ENCODE results near the gene DGKB.
"Not testable (repeated sequence)": the region's sequence is repeated elsewhere in the genome, so short reads cannot be mapped to it uniquely, and the experiment has no call there.

Gene DGKB

DNA sequence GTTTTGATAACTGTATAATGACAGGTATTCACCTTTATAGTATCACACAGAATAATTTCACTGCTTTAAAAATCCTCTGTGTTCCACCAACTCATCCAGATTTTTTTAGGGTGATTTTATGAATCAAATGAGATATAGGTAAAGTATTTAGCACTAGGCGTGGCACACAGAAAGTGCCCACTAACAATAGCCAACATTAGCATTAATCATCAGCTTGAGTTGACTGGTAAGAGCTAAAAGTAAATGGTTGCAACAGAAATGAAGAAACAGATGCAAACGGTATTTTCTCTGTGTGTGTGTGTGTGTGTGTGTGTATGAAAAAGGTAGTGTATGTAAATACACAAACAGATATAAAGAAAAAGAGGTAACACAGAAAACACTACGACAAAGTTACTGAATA lies 534.3 kb downstream of the DGKB start:
- DNase-seq: no peak

DNA sequence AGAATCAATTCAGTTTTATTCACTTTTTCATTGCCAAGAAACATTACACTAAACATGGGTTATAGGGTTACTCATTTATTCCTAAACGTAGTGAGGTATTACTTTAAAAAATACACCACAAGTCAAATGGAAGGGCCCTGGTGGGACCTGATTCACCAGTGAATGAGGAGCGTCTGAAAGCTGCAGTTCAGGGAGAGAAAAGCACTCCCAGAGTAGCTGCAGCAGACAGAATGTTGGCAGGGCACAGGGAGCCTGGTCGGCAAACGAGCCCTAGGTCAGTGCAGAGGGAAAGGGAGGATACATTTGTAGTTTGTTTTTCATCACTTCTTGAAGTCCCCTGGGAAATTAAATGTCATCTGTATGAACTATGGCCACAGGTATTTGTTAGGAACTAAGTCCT lies 551.4 kb downstream of the DGKB start:
- DNase-seq: no peak

DNA sequence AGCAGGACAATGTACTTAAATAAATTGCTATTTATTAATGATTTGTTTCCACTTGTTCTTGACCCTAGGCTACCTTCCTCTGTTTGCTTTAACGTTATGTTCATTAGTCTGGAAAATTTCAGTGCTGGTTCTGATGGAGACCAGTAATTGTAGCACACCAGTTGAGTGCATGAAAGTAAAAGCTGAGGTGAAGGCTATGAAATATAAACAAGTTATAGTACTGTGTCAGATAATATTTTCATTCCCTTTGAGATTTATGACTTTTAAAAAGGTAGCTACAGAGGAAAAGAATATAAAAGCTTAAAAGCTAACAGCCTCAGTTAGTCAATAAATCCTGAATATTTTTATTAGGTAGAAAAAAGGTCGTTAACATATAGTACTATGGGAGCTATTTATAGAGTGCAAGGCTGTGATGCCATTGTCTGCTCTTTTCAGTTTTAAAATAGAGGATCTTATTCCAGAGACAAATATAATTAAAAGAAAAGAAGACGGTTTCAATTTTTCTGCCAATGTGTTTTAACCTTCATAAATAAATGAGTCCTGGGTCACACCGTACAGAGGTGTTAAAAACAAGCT lies 561.3 kb downstream of the DGKB start:
- no peak for DNase-seq

DNA sequence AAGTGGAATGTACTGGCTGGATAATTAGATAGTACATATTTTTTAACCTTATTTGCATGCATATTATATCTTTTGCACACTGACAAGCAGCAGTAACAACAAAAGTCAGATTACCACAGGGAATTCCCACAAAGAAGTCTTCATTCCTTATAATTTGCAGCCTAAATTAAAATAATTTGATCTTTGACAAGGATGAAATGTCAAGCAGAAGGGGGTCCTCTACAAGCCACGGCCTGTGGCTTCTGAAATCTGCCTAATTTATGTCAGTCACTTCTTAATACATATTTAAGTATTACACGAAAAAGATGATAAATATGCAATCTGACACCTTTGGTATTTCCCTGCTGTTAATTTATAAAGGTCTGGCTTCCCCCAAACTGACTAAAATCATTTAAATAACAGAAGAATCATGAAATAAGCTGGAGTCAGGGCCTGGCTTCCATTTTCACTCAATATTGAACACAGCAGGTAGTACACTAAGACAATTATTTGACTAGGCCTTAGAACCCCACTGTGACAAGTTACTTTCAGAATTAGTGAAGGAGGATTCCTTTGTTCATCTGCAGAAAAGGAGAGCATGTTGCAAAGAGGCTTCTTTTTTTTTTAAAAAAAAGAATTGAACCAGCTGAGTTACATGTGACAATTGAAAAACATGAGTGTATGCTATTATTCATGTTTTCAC lies 562.0 kb downstream of the DGKB start:
- DNase-seq: no peak

DNA sequence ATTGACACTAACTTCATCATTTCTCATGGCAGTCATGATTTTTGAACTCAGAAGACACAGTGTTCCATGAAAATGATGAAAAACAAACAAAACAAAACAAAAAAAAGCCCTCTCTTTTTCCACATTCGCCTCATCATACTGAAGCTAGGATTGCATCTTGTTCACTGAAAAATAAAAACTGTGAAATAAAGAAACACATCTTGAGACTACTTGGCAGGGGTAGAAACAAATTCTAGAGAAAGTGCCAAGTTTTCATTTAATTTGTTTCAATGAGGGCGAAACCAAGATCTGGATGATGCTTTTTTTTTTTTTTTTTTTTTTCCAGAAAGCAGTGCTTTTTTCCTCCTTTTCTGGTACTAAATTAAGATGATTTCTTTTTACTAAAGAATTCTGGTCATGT lies 562.7 kb downstream of the DGKB start:
- DNase-seq: no peak

DNA sequence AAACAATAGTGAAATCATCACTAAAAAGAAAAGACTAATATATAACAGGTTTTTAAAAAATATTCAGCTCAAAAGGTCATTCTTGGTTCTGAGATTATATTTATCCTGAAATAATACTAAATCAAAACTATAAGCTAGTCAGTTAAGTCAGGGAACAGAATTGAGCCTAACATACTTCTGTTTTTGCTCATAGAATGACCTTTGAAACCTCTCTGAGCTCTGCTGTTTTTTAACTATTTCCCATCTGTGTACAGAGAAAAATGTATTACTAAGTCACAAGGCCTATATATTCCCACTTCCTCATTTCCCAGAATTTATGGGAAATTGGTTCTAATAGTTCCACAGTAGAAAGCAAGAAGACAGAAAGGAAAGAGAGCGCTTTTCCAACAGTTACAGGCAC lies 566.3 kb downstream of the DGKB start:
- no peak for DNase-seq

DNA sequence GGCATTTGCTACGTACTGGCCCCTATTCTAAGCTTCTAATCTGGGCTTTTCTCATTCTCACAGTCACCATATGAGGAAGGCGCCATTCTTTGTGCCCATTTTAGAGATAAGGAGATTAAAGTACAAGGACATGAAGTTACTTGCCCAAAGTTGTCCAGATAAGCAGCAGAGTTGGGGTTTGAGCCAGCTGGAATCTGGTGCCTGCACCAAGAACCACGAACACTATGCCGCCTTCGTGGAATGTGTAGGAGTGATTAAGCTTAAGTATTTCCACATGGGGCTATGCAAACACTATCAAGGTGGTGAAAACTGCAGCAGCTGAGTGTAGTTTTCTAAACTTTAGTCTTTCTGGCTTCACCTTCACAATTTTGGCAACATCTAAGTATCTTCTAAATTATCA lies 570.4 kb downstream of the DGKB start:
- no peak for DNase-seq

DNA sequence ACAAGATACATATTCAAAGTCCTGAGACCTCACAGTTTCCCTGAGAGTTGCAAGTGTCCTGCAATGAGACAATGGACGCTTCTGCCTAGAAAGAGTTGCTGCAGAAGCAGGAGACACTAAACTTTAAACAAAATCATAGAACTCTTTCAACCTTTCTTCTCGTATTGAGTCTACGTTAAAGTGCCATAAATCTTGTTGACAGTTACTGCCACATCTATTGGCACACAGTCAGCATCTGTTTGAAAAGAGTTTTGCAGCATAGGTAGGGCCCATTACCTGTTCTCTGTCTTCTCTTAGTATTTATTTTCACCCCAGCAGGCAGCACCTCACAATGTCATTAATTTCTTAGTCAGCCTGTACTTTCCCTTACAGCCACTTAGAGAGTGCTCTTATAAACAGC lies 577.8 kb downstream of the DGKB start:
- DNase-seq: no peak

DNA sequence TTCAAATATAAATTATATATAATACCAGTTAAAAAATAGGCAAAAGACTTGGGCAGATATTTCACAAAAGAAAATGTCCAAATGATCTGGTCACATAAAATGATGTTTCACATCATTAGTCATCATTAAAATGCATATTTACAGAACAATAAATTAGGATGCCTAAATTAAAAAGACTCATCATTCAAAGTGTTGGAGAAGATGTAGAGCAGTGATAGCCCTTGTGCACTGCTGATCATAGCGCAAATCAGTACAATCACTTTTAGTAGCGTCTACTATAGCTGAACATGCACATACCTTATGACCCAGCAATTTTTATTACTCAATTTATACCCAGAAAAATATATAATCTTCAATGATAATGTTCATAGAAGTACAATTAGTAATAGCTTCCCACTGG lies 579.8 kb downstream of the DGKB start:
- no peak for DNase-seq

DNA sequence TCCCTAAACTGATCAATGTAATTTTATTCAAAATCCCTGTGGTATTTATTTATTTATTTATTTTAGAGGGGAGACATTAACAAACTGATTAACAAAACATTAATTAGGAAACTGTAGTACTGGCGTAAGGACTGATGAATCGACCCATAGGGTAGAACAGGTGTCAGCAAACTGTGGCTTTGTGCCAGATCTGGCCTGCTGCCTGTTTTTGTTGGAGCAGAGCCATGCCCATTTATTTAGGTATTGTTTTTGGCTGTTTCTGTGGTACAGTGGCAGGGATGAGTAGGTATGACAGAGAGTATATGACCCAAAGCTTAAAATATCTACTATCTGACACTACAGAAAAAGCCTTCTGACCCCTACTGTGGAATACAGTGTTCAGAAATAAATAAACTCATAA lies 580.6 kb downstream of the DGKB start:
- no peak for DNase-seq

DNA sequence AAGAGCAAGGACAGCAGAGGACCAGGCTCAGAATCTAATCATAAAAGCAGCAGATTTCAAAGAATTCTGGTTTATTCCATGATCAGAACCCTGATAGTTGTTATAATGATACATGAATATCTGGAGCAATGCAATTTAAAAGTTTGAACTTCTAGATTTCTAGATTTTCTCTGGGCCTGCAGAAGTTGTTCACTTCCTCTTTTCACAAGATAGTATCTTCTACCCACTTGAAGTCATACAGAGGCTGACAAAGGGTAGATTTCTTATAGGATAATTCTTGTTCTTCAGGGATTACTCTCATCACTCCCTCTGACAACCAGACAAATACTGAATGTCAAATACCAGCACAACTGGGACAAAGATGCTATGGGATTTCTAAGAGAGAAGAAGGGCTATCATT lies 593.1 kb downstream of the DGKB start:
- no peak for DNase-seq

DNA sequence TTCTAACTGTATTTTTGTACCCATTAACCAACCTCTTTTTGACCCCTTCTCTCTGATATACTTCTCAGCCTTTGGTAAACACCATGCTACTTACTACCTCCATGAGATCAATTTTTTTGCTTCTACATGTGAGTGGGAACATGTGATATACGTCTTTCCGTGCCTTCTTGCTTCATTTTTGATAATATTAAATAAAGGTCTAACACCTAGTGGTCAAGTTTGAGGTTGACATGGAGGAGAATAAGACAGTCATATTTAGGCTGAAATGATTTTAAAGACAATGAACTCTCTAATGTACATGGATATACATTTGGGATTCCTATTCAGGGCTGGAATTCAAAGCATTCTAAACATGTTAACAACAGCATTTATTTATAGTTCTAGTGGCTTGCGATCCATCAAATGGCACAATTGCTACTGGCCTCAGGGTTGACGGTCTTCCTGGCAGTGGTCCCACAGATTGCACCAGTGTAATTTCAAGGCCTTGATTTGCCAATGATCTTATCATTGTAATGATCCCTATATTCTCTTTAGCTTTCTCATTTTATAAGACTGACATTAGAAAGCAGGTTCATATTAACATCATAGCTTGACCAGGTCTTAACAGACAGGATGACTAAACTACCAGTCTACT lies 597.2 kb downstream of the DGKB start:
- DNase-seq: no peak

DNA sequence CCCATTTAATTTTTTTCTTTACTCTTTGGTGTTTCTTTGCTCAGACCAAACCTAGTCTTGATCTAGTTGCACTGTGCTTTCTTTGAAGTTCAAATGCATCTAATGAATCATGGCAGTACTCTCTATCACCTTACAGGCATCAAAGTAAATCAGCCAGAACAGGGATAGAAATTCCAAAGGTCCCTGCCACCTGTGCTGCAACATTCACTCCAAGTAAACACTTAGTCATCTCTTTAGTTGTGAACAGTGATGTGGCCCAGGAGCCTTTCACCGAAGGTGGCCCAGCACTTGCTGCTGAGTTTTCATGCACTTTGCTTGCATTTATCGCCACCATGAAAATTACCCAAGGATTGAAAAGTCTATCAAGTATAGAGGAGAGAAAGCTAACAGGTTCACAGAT lies 599.0 kb downstream of the DGKB start:
- no peak for DNase-seq

DNA sequence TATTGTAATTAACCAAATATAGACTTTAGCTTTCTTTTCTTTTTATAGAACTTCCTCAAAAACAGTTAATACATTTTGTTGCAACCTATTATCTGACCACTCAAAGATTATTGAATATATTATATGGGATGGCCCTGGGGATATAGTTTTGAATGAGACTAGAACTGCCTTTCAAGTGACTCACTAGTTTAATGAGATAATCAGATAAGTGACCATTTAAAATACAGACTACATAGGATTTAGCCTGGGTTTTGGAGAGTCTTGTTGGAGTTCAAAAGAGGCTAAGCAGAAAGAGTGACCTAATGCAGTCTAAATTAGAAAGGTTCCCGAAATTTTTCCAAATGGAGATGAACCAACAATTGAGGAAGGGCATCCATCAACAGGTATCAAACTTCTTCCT lies 607.9 kb downstream of the DGKB start:
- no peak for DNase-seq

DNA sequence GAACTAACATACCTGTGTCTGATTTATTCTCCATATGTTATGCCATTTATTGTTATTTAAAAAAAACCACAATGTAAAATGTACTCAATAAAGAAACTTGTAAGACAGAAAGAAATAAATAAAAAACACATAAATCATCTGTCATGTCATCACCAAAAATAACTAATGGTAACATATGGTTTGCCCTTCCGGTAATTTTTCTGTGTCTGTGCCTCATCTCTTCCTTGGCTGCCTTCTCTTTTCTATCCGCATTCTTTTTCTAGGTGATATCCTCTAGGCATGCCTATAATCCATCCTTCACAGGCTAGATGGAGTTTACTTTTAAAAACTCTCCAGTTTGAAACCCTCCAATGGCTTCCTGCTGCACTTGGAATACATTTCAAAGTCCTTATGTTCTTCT lies 609.1 kb downstream of the DGKB start:
- DNase-seq: no peak

DNA sequence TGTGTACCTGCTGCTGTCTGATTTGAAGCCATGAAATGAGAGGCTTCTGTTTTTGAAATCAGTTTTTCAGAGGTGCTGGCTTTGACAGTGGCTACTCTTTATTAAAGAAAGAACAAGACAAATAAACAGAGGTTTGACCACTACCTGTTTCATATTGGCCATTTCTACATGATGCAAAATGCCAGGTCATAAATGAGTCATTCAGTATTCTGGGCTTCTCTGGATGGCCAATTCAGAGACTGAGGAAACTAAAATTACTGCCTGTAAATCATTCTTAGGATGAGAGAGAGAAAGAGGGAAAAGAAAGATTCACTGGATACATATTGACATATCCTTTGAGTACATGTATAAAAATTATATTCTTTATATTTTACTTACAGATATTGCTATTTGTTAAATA lies 609.8 kb downstream of the DGKB start:
- no peak for DNase-seq

DNA sequence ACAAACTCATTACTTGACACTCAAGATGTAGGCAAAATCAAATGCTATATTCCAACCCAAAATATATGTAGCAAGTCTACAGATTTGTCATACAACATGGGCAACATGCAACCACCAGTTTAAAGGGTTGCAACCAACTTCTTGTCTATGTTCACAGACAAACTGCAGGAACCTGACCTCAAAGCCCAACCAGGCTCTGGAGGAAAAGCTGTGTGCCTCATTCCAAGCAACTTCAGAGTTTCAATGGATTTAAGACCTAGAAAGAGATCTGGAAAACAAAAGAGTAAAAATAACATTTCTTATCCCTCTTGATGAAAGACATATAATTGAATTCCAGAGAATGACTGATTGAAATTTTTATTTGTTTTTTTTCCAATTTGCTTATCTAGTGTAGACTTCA lies 612.6 kb downstream of the DGKB start:
- DNase-seq: no peak

DNA sequence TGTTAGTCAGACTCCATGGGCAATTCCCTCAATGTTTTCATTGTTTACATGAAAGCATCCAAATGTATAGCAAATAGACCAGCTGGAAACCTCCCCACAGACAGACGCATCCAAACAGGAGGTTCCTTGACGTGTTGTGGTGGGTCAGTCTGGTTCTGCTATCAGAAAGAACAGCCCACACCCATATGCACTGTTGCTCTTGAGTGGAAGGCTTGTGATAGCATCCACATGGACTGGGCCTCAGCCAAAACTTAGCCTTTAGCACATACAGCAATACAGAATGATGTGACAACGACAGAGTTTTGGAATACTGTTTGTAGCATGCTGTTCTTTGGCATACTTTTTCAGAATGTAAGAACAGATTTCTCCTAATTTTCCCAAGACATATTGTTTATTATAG lies 613.9 kb downstream of the DGKB start:
- no peak for DNase-seq

DNA sequence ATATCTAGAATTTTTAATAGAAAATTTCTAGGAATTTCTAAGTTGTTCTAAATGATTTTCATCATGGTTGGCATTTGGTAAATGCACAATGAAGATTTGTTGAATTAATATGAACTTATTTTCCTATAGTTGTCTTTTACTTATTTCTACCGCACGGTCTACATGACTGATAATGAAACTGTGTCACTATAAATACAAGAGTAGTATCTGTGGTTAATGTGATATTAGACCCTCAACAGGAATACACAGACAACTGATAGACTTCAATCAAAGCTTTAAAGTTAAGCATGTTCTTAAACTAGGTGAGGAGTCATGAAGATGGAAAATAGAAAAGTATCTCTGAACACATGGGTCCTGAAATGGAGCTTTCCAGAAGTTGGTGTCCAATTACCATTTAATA lies 615.2 kb downstream of the DGKB start:
- DNase-seq: no peak

DNA sequence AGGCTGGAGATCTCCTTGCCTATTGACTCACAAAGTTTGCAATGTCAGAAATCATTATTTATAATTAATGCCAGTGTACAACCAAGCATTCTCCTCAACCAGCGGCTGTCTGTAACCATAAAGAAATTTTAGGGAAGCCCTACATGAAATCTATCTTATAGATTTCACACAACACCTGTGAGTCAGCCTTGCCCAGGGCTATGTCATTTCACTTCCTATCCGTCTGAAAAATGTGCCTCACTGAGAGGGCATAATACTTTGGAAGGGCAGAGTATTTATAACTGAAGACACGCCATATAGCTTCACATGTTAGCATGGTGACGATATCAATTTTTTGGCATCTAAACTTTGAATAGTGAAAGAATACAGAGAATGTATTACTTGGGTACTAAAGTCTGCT lies 616.5 kb downstream of the DGKB start:
- no peak for DNase-seq

DNA sequence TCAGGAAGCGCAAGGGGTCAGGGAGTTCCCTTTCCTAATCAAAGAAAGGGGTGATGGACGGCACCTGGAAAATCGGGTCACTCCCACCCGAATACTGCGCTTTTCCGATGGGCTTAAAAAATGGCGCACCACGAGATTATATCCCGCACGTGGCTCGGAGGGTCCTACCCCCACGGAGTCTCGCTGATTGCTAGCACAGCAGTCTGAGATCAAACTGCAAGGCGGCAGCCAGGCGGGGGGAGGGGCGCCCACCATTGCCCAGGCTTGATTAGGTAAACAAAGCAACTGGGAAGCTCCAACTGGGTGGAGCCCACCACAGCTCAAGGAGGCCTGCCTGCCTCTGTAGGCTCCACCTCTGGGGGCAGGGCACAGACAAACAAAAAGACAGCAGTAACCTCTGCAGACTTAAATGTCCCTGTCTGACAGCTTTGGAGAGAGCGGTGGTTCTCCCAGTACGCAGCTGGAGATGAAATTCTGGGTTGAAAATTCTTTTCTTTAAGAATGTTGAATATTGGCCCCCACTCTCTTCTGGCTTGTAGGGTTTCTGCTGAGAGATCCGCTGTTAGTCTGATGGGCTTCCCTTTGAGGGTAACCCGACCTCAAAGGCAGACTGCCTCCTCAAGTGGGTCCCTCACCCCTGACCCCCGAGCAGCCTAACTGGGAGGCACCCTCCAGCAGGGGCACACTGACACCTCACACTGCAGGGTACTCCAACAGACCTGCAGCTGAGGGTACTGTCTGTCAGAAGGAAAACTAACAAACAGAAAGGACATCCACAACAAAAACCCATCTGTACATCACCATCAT lies 623.3 kb downstream of the DGKB start:
- DNase-seq: not testable (repeated sequence)

DNA sequence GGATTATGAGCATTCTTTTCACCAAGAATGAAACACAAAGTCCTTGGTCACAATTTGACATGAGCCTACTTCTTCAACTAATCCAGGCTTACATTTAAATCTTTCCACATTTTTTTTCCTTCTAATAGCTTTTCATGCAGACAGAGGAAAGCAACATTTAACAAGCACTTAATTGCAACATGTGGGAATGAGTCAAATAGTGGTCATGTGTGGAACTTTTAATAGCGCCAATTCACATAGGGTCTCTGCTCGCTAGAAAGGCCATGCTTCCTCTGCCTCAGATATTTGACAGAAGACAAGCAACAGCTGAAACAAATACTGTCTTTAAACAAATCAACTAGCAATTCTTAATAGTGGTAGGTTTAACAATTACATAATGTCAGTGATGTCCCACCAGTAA lies 627.2 kb downstream of the DGKB start:
- no peak for DNase-seq

DNA sequence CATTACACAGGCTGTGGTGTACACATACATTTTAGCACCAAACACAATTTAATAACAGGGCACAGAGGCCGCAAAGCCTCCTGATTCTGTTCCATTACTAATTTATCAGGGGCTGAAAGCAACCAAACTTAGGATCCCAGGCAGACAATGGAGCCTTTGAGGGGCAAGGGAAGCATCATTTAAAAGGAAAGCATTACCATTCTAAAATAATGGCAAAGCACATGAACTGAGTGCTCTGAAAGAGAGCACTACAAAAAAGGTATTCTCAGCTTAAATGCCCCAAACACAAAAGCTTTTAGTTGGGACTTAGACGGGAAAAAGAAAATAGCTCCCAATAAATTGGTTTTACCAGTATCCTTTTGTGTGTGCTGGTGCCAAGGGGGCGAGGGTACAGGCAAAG lies 631.1 kb downstream of the DGKB start:
- no peak for DNase-seq

DNA sequence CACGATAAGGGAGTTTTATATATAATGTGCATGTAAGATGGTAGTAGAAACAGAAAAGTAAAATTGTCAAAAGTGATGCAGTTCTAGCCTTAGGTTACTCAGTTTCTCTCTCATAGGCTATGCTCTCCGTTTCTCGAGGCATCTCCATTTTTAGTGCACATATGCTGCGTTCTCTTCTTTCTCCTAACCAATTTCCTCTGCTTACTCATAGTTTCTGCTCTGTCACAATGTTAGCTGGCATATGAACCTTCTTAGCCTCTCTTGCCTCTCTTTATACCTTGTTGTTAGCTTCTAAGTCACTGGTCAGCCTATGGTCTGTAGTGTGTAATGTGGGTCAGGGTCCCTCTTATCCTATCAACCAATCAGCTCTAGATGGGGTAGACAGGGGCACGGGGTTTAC lies 632.5 kb downstream of the DGKB start:
- no peak for DNase-seq

All from CD4-positive, alpha-beta T cell treated with Interleukin-17A for 4 hours (primary cell).